NOMO-1 treated with DMSO at 0.1 percent for 48 hours (cell line): ENCODE measurements around the gene PMEPA1.
A peak's percentile ranks its signal among the peaks of the same experiment; 100 is the strongest.

Experiments used
- DNase-seq: peaks from one replicate; lab custom pipeline; 2025; ENCODE audit not compliant: unreplicated experiment; lab: John Stamatoyannopoulos, UW

PMEPA1 gene

GRCh38 chr20:57625978-57626377 lies 83.8 kb downstream of the PMEPA1 start:
- DNase-seq: no peak

GRCh38 chr20:57625181-57625958 lies 84.4 kb downstream of the PMEPA1 start:
- DNase-seq: no peak

GRCh38 chr20:57624124-57624523 lies 85.7 kb downstream of the PMEPA1 start:
- no peak for DNase-seq

- peak; percentile 6 for DNase-seq
These were observed 87.0 kb downstream of the PMEPA1 start for GRCh38 chr20:57622579-57623381.

GRCh38 chr20:57622201-57622570 lies 87.6 kb downstream of the PMEPA1 start:
- DNase-seq: no peak

- no peak for DNase-seq
These were observed 88.2 kb downstream of the PMEPA1 start for GRCh38 chr20:57621421-57622200.

- peak; percentile 3 for DNase-seq
These were observed 88.8 kb downstream of the PMEPA1 start for GRCh38 chr20:57620999-57621398.

GRCh38 chr20:57620274-57620990 lies 89.4 kb downstream of the PMEPA1 start, which contains the start of gene ZBP1:
Gene ZBP1, minus strand, starts transcription at chr20:57620426. Its CDS starts 131 bp downstream, at chr20:57620295.
- DNase-seq: peak; percentile 38

GRCh38 chr20:57619051-57619831 lies 90.6 kb downstream of the PMEPA1 start:
- peak; percentile 87 for DNase-seq

GRCh38 chr20:57618764-57619050 lies 91.1 kb downstream of the PMEPA1 start:
- DNase-seq: no peak

GRCh38 chr20:57618091-57618763 lies 91.6 kb downstream of the PMEPA1 start:
- DNase-seq: no peak

GRCh38 chr20:57617079-57617795 lies 92.6 kb downstream of the PMEPA1 start:
- no peak for DNase-seq

- no peak for DNase-seq
These were observed 93.5 kb downstream of the PMEPA1 start for GRCh38 chr20:57616143-57616951.

- no peak for DNase-seq
These were observed 94.4 kb downstream of the PMEPA1 start for GRCh38 chr20:57615445-57615811.

- no peak for DNase-seq
These were observed 95.0 kb downstream of the PMEPA1 start for GRCh38 chr20:57614490-57615444.

GRCh38 chr20:57613481-57613921 lies 96.3 kb downstream of the PMEPA1 start:
- DNase-seq: no peak

- no peak for DNase-seq
These were observed 96.9 kb downstream of the PMEPA1 start for GRCh38 chr20:57612916-57613315.
